GM18511 (cell line): ENCODE results near the gene VSIG10.
A peak's percentile ranks its signal among the peaks of the same experiment; 100 is the strongest.
"Not testable (repeated sequence)": the region's sequence is repeated elsewhere in the genome, so short reads cannot be mapped to it uniquely, and the experiment has no call there.

Source experiments
- ATAC-seq: cut with Tn5 transposase; IDR thresholded peaks from one replicate; pipeline ENCODE4 v1.9.1; 2021; ENCODE audit warnings: mild to moderate bottlenecking, moderate library complexity; ENCODE audit not compliant: unreplicated experiment

The VSIG10 gene

DNA sequence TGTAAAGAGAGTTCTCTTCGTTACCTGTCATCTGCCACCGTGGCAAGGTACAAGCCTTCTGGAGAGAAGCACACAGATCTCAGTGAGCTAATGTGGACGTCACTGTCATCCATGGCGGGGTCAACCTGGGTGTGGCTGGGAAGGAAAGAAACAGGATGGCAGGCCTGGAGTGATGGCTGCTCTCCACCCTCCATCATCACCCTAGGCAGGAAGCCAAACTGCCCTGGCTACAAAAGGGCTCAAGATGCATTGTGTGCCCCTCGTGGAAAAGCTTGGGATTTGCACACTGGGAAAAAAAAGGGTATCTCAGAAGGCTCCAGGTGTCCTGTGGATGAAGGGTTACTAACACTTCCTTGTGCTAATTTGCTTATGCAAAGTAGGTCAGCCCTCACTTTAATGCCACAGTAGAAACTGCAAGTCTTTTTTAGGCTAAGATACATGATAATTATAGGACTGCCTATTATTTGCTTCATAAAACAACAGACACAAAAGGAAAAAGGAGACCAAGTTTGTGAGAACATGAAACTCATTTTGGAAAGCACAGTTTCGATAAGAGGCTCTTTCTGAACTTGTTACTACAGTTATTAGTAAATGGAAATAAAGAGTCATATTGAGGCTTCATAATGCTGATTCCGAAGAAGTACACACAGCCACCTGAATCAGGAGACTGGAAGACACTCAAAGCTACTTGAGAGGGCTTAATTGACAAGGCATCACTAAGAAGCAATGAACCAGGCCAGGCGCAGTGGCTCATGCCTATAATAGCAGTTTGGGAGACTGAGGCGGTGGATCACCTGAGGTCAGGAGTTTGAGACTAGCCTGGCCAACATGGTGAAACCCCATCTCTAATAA lies 68.4 kb downstream of the VSIG10 start:
- ATAC-seq, result peak; percentile 91

DNA sequence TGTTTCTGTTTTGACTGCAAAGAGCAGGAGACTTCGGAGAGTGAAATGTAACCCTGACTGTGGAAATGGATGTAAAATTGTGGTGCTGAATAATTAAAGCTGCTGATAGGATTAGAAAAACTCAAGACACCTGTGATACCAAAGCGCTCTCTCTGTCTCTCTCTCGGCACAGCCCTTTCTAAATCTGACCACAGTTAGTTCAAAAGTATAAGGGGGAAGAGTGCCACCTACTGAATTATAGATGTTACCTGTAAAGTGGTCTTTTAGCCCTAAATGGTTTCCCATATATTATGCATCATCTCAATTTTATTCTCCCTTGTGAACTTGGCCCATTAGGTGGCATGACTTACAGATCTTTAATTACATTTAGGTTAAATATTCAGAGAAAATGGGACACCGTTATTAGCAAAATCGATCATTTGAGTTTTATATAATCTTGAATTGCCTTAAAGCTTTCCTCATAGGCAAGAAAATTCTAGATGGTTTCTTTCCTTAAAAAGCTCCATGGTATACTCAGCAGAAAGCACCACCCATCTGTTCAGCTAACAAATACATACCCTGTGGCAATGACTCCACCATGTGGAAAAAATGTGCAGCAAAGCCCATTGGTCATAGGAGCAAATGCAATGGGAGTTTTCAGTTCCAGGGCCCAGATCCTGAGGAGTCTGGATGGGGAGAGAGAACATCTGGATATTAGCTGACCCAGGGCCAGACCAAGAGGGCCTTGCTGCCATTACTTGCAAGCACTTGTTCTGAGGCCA lies 69.2 kb downstream of the VSIG10 start:
- ATAC-seq, result no peak

DNA sequence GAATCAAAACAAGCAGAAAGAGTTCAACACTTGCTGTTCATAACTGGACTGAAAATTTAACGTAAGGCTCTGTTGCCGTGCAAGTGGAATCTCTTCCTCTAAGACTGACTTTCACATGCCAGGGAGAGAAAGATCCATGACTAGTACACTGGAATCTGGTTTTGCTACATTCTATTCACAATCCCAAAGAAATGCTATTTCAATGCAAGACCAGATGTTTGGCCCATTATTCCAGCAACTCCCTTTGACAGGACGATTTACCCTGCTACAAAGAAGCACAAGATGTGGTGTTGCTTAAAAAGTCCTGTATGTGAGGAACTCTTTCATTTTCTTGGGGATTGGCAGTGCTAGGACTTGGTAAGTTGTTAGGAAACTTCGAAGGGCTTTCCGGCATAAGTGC lies 69.9 kb downstream of the VSIG10 start:
- no peak for ATAC-seq

DNA sequence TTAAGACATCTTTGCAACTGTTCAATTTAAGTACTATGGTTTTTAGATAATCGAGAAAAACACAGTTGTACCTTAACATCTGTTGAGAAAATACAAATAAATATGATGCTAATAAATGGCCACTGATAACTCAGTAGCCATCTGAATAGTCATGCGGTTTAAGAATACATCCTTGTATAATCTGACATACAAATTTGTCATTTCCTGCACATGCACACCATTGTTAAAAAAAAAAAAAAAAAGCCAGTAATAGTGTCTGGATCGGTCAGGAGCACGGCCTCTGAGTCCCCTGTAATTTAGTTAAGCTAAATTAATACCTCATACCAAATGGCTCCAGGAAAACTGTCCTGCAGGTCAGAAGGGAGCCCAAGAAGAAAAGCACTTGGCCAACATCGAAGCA lies 70.5 kb downstream of the VSIG10 start:
- ATAC-seq, result no peak

DNA sequence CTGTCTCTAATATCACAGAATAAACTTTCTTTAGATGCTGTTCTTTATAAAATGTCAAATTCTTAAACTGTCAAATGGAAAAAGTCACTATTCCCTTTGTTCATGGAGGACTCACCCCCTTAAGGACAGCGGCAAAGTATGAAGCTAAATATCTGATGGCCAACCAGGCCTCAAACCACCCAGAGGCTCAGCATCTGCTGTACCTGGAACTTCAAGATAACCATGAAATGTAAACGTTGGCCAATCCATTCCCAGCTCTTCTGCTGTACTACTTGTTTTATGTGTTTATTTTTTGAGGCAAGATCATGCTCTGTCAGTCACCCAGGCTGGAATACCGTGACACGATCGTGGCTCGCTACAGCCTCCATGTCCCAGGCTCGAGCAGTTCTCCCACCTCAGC lies 71.6 kb downstream of the VSIG10 start:
- no peak for ATAC-seq

DNA sequence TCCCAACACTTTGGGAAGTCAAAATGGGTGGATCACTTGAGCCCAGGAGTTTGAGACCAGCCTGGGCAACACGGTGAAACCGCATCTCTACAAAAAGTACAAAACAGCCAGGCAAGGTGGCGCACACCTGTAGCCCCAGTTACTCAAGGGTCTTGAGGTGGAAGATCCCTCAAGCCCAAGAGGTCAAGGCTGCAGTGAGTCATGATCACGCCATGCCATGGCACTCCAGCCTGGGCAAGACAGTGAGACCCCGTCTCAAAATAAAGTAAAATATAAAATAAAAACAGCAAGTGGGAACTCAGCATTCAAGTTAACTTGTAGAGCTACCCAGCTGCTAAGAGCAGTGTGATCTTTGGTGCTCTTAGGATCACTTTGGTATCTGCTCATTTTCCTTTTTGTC lies 74.6 kb downstream of the VSIG10 start:
- ATAC-seq, result no peak

DNA sequence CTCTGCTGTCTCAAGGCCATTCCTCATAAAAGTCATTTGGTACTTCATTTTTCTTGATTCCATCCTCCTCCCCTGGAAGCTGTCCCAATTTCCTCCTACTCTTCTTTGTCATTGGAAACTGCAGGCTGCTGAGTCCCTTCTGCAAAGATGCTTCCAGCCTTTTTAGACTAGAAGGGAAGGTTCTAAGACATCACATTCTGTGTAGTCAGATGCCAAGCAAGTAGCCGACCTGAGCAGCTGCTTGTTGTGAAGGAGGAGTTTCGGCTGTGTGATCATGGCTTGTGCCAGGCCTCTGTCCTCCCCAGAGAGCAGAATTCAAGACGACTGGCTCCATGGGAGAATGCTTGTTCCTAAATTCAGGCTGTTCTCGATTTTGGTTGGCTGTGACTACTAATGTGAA lies 78.6 kb downstream of the VSIG10 start:
- no peak for ATAC-seq

DNA sequence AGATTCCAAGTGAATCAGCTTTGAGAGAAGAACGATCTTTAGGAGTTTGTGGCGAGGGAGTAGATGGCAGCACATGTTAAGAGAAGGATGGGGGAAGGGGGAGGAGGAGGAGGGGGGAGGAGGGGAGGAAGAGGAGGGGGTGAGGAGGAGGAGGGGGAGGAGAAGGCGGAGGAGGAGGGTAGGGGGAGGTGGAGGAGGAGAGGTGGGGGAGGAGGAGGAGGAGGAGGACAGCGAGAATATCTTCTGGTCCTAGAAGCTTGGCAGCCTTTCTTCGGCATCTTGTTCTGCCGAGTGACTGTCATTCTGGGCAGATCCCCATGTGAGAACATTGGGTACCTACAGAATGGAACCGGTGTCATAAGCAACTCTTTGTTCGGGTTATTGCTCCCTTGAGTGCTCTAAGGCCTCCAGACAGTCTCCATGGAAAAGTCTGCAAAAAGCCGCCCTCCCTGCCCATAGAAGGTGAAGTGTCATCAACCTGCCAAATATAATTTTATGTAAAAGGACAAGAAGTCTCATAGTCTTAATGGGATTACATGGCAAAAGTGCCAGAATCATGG lies 80.4 kb downstream of the VSIG10 start:
- no peak for ATAC-seq

DNA sequence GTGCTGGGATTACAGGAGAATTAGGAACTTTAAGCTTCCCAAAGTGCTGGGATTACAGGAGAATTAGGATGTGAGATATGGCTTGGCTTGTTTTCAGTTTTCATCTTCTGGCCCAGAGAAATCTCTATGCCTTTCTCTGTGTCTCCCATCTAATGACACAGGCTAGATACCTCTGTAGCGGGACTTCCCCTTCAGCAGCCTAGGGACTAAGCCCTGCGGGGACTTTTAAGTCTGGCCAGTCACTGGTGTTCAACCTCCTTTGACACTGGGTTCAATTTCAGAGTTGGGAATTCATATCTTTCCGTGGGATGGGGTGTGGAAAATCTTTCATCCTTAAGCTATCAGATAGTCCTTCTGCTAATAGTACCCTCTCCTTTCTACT lies 81.1 kb downstream of the VSIG10 start:
- ATAC-seq, result no peak

DNA sequence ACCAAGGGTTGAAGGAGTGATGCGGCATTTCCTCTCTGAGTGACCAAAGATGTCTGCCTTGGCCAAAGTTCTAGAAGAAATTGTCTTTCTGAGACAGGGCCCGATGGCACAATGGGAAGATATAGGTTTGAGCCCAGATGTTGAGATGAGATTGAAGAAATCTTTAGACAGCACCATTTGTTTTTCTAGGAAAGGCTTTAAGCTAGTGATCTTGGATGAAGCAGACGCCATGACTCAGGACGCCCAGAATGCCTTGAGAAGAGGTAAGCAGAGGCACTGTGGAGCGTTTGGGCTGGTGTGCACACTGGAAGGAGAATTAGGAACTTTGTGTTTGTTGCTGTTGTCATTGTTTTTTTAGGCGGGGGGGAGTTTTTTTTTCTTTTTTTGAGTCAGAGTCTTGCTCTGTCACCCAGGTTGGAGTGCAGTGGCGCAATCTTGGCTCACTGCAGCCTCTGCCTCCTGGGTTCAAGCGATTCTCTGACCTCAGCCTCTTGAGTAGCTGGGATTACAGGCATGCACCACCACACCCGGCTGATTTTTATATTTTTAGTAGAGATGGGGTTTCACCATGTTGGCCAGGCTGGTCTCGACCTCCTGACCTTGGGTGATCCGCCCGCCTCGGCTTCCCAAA lies 81.6 kb downstream of the VSIG10 start:
- not testable (repeated sequence) for ATAC-seq

DNA sequence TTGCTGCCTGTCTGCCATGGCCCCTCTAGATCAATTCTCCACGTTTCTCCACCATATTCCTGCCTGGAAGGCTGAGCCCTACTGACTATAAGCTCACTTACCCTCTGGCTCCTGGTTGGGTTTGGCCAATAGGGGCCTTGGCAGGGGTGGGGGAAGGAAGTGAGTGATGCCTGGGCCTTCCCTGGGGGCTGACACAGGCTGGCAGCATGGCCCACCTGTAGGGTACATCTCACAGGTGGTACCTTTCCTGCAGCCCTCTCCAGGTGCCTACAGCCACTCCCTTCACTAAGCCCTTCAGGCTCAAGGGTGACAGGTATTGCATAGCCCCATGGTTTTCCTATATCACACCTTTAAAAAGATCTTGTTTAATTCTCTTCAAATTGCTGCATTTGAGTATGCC lies 83.8 kb downstream of the VSIG10 start:
- no peak for ATAC-seq

DNA sequence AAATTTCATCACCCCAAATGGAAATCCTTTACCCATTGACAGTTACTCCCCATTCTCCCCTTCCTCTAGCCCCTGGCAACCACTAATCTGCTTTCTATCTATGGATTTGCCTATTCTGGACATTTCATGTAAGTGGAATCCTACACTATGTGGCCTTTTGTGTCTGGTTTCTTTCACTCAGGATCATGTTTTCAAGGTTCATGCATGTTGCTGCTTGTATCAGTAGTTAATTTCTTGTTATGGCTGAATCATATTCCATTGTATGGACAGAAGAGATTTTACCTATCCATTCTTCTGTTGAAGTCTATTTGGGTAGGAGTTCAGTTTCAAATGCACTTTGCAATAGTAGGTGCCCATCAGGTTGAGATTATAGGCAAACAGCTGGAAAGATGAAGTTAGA lies 85.9 kb downstream of the VSIG10 start:
- no peak for ATAC-seq

DNA sequence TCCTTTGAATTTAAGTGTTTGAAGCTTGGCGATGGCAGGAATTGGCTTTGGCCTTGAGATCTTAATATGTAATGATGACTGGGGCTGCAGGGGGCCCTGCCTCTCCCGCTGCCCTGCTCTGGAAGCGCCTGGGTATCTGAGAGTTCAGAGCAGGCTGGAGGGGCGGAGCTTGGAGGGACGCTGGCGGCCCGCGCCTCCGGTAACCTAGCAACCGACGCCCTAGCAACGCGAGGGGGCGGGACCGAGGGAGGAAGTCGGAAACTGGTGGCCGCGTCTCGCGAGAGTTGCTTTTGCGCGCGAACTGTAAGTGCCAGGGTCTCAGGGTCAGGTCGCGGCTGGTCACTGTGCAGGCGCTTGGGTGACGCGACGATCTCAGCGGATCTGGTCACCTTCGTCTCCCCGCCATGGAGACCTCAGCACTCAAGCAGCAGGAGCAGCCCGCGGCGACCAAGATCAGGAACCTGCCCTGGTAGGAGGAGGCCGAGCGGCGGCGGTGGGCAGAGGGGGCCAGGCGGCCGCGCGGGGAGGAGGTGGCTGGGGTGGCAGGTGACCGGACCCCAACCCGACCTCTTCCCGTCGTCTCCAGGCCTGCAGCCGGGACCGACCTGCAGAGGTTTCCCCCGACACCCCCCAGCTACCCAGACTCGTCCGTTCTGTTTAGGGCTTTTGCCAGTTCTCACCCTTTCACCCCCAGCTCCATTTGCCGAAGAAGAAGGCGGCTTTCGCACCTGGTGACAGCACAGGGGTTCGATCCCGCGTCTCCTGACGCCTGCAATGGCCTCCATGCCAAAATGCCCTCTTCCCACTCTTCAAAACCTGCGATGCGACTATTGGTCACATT lies 87.2 kb downstream of the VSIG10 start, which contains the start of gene RFC5:
Gene RFC5, plus strand, starts transcription at position 280 of the 841 bp plus-strand sequence. Its CDS starts 125 bp downstream, at position 405.
- peak; percentile 99 for ATAC-seq

DNA sequence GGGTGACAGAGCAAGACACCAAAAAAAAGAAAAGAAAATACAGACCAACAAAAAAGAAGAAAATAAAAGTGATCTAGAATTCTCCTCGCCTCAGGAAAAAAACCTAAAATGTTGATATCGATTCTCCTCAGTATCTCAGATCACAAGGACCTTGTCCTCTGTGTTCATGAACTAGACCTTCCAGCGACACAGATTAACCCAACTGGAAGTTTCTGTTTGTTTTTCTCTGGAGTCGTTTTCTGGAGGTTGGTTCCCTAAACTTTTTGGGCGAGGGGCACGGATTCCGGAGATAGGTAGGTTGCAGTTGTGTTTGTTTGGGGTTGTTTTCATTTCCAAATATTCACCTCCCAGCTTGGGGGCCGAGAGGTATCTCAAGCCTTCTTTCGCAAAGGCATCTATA lies 87.9 kb downstream of the VSIG10 start:
- no peak for ATAC-seq

DNA sequence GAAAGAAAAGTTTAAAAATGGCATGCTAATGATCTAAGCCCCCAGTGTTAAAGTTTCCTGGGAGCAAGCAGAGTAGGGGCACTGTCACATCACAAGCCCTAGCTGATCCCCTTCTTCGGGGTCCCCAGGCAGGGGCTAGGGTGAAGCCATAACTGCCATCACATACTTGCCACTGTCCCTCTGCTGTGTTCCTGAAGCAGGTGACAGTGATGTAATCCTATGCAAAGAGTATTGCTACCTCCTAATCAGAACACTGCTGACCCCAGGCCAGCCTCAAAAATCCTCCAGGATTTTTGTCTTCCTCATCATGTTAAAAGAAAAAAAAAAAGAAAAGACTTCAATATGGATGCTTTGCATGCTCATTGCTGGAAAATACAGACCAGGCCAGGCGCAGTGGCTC lies 88.5 kb downstream of the VSIG10 start:
- no peak for ATAC-seq
